SK-N-SH (cell line): ENCODE data around the gene SLC35F6. TPM values are rescaled to one million over a fixed set of nuclear protein-coding genes. Genes with fewer than 3 reads are reported as not detected.

Source experiments
- CTCF ChIA-PET: fragments of 300-600, 350-600 bp; formaldehyde crosslinking; extraction: SDS; loops from one replicate; lab custom pipeline; 2021; lab: Yijun Ruan, JAX
- POLR2A ChIA-PET: fragments of 350-600 bp; sonication (Branson Sonifier 250); formaldehyde crosslinking; extraction: SDS; loops from one replicate; lab custom pipeline; 2020; ENCODE audit warnings: antibody characterized with exemption, inconsistent platforms; lab: Yijun Ruan, JAX
- DNase-seq: peaks from one replicate; pipeline ENCODE4 v3.0.0; 2012
- H2AFZ ChIP-seq: fragments of 200-600 bp; sonication (generic); 2 replicates; pipeline ENCODE4 v1.8.1; 2016; ENCODE audit warnings: antibody characterized with exemption, mild to moderate bottlenecking, low read depth
- H3F3A ChIP-seq: fragments of 200-600 bp; sonication (generic); replicated peaks from 2 replicates; pipeline ENCODE3; 2016; ENCODE audit warnings: antibody characterized with exemption, mild to moderate bottlenecking; ENCODE audit not compliant: insufficient read depth
- H3K27ac ChIP-seq, 2 experiments: fragments of 200-500 bp in 1 of 2; fragments of 200-600 bp in 1 of 2; sonication (Bioruptor generic) in 1 of 2; sonication (generic), shearing (Covaris generic) in 1 of 2; 2 replicates each; pipeline versions ENCODE4 v1.5.1 to v1.6.1; 2014 to 2016; ENCODE audit warnings: low read depth in 2 of 2, inconsistent platforms in 1 of 2, low read length in 1 of 2, mild to moderate bottlenecking in 1 of 2, mixed read lengths in 1 of 2
- H3K27me3 ChIP-seq: fragments of 200-600 bp; sonication (generic), shearing (Covaris generic); 2 replicates; pipeline ENCODE4 v1.6.1; 2016; ENCODE audit warnings: mixed run types; ENCODE audit not compliant: insufficient read depth
- H3K36me3 ChIP-seq, 2 experiments: fragments of 200-500 bp in 1 of 2; fragments of 200-600 bp in 1 of 2; sonication (Bioruptor generic) in 1 of 2; sonication (generic) in 1 of 2; replicated peaks in 1 of 2; 2 replicates each; pipeline versions ENCODE3 to v1.5.1; 2014 to 2016; ENCODE audit warnings: low read length in 1 of 2, mild to moderate bottlenecking in 1 of 2; ENCODE audit not compliant: insufficient read depth in 2 of 2, control insufficient read depth in 1 of 2
- H3K4me1 ChIP-seq, 2 experiments: fragments of 200-500 bp in 1 of 2; fragments of 200-600 bp in 1 of 2; sonication (Bioruptor generic) in 1 of 2; sonication (generic), shearing (Covaris generic) in 1 of 2; 2 replicates each; pipeline versions ENCODE4 v1.5.1 to v1.6.1; 2014 to 2016; ENCODE audit warnings: low read depth in 1 of 2, low read length in 1 of 2, mixed run types in 1 of 2; ENCODE audit not compliant: insufficient read depth in 2 of 2, control insufficient read depth in 1 of 2
- H3K4me2 ChIP-seq: fragments of 200-600 bp; sonication (generic), shearing (Covaris generic); 2 replicates; pipeline ENCODE4 v1.6.1; 2017; ENCODE audit warnings: mixed run types
- H3K4me3 ChIP-seq, 2 experiments: fragments of 200-500 bp in 1 of 2; fragments of 200-600 bp in 1 of 2; sonication (Bioruptor generic) in 1 of 2; sonication (generic), shearing (Covaris generic) in 1 of 2; 2 replicates each; pipeline versions ENCODE4 v1.5.1 to v1.8.1; 2014 to 2016; ENCODE audit warnings: low read depth in 2 of 2, inconsistent platforms in 1 of 2, low read length in 1 of 2, mild to moderate bottlenecking in 1 of 2, mixed read lengths in 1 of 2, moderate library complexity in 1 of 2
- H3K79me2 ChIP-seq: fragments of 200-600 bp; sonication (generic); 2 replicates; pipeline ENCODE4 v1.8.1; 2017; ENCODE audit warnings: mild to moderate bottlenecking; ENCODE audit not compliant: insufficient read depth
- H3K9ac ChIP-seq: fragments of 200-600 bp; sonication (generic); 2 replicates; pipeline ENCODE4 v1.6.1; 2017; ENCODE audit warnings: mixed run types
- H3K9me2 ChIP-seq: fragments of 200-600 bp; sonication (generic); 2 replicates; pipeline ENCODE4 v1.6.1; 2017; ENCODE audit warnings: mixed run types
- H3K9me3 ChIP-seq: fragments of 200-600 bp; sonication (generic); 2 replicates; pipeline ENCODE4 v1.6.1; 2017; ENCODE audit warnings: mixed run types, mild to moderate bottlenecking, moderate library complexity
- H4K20me1 ChIP-seq: fragments of 200-600 bp; sonication (generic); 2 replicates; pipeline ENCODE4 v1.6.1; 2017; ENCODE audit warnings: mild to moderate bottlenecking, mixed run types; ENCODE audit not compliant: insufficient read depth
- CHD2 ChIP-seq: fragments of 150-350 bp; IDR thresholded peaks from 2 replicates; pipeline ENCODE4 v1.6.1; 2018; ENCODE audit warnings: low read length; ENCODE audit not compliant: partially characterized antibody
- ELF1 ChIP-seq: IDR thresholded peaks from 2 replicates; pipeline ENCODE4 v1.4.0; 2012
- FOXJ3 ChIP-seq: sonication (generic); formaldehyde crosslinking; IDR thresholded peaks from 2 replicates; pipeline ENCODE4 v1.5.1; 2020; ENCODE audit warnings: mild to moderate bottlenecking, missing genetic modification reagents
- FOXM1 ChIP-seq: IDR thresholded peaks from 2 replicates; pipeline ENCODE4 v1.4.0; 2012; ENCODE audit warnings: low read depth, mild to moderate bottlenecking
- GABPA ChIP-seq: IDR thresholded peaks from 2 replicates; pipeline ENCODE4 v1.4.0; 2012; ENCODE audit warnings: low read depth, mild to moderate bottlenecking
- GATA2 ChIP-seq: sonication (generic); formaldehyde crosslinking; IDR thresholded peaks from 2 replicates; pipeline ENCODE4 v1.5.0; 2020; ENCODE audit warnings: mild to moderate bottlenecking, missing genetic modification reagents
- MEF2A ChIP-seq: IDR thresholded peaks from 2 replicates; pipeline ENCODE4 v1.4.0; 2012; ENCODE audit warnings: low read depth, borderline replicate concordance
- POLR2AphosphoS5 ChIP-seq: IDR thresholded peaks from 2 replicates; pipeline ENCODE4 v1.6.1; 2012; ENCODE audit warnings: low read depth, low read length
- RFX5 ChIP-seq: IDR thresholded peaks from 2 replicates; pipeline ENCODE4 v1.6.1; 2012; ENCODE audit warnings: mild to moderate bottlenecking, improper control_type of control experiment, low read length
- TCF12 ChIP-seq: IDR thresholded peaks from 2 replicates; pipeline ENCODE4 v1.4.0; 2012
- WGBS: methylation state at CpG from one replicate; pipeline ENCODE4 v1.1.6; 2017; ENCODE audit warnings: low lambda C conversion rate; 5-methylcytosine and 5-hydroxymethylcytosine counted together
- polyA plus RNA-seq, 3 experiments: library from polyadenylated mRNA; depleted of rRNA; stranded (reverse); fragments of >200 nt; gene quantifications; 2 replicates each; pipeline ENCODE4 v1.2.3, GENCODE V29; 2012
- TF ChIP-seq, protein P1 (sequence below): fragments of 150-350 bp; IDR thresholded peaks from 2 replicates; pipeline ENCODE4 v1.6.1; 2017; ENCODE audit warnings: antibody characterized with exemption, low read length, low read depth, borderline replicate concordance
- TF ChIP-seq, protein P2 (sequence below): IDR thresholded peaks from 2 replicates; pipeline ENCODE4; 2012
- TF ChIP-seq, protein P3 (sequence below): IDR thresholded peaks from 2 replicates; pipeline ENCODE4 v1.4.0; 2012; ENCODE audit warnings: low read depth, borderline replicate concordance
- TF ChIP-seq, protein P4 (sequence below): fragments of 150-350 bp; IDR thresholded peaks from 2 replicates; pipeline ENCODE4 v1.6.1; 2016; ENCODE audit warnings: mild to moderate bottlenecking, low read depth, low read length

The SLC35F6 gene
- polyA plus RNA-seq, 1 of the 3 experiments (the other 2 are of a cell fraction) = 16.0 TPM

DNA sequence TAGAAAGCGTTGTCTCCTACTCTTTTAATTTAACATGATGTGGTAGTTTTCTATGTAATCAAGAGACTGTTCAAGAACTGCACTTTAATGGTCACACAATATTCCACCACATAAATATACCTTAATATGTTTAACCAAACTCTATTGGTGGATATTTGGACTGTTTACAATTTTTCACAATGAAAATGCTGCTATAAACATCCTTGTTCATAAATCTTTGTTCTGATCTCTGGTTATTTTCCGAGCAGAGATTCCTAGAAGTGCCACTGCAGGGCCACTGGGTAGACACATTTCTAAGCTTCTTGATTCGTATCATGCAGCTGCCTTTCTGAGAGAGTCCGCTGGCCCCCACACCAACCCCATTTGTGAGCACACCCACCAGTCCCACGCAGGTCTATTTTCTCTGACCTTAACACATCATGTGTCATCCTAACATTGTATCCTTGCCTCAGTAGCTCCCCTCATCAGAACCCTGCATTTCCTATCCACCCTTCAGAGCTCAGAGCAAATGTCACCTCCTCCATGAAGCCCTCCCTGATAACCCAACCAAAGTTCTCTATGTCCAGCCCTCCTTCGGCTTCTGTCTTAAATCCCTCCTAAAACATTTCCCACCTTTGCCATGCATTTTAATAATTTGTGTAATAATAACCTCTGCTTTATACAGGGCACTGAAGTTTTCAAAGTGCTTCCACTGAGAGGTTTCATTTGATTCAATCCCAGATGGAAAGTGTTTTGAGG lies 45.0 kb upstream of the SLC35F6 start:
- no peaks in the 10 kb centered on the region for H3K9me2 ChIP-seq
- no peaks in the 10 kb centered on the region for H3K9me3 ChIP-seq
- WGBS = 88% methylated on average over 6 of the region's 6 CpGs
- H2AFZ ChIP-seq = no peak overlapping the region
- no peak overlapping the region for H3K9ac ChIP-seq
- DNase-seq = no peak
- TF ChIP-seq, protein P1, sequence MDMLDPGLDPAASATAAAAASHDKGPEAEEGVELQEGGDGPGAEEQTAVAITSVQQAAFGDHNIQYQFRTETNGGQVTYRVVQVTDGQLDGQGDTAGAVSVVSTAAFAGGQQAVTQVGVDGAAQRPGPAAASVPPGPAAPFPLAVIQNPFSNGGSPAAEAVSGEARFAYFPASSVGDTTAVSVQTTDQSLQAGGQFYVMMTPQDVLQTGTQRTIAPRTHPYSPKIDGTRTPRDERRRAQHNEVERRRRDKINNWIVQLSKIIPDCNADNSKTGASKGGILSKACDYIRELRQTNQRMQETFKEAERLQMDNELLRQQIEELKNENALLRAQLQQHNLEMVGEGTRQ = no peak
- TF ChIP-seq MEF2A = no peak
- TF ChIP-seq GABPA = no peak
- TF ChIP-seq RFX5 = no peak
- TF ChIP-seq, protein P2, sequence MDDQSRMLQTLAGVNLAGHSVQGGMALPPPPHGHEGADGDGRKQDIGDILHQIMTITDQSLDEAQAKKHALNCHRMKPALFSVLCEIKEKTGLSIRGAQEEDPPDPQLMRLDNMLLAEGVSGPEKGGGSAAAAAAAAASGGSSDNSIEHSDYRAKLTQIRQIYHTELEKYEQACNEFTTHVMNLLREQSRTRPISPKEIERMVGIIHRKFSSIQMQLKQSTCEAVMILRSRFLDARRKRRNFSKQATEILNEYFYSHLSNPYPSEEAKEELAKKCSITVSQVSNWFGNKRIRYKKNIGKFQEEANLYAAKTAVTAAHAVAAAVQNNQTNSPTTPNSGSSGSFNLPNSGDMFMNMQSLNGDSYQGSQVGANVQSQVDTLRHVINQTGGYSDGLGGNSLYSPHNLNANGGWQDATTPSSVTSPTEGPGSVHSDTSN = no peak
- TF ChIP-seq TCF12 = no peak
- no peak for TF ChIP-seq POLR2AphosphoS5
- TF ChIP-seq ELF1 = no peak
- TF ChIP-seq, protein P3, sequence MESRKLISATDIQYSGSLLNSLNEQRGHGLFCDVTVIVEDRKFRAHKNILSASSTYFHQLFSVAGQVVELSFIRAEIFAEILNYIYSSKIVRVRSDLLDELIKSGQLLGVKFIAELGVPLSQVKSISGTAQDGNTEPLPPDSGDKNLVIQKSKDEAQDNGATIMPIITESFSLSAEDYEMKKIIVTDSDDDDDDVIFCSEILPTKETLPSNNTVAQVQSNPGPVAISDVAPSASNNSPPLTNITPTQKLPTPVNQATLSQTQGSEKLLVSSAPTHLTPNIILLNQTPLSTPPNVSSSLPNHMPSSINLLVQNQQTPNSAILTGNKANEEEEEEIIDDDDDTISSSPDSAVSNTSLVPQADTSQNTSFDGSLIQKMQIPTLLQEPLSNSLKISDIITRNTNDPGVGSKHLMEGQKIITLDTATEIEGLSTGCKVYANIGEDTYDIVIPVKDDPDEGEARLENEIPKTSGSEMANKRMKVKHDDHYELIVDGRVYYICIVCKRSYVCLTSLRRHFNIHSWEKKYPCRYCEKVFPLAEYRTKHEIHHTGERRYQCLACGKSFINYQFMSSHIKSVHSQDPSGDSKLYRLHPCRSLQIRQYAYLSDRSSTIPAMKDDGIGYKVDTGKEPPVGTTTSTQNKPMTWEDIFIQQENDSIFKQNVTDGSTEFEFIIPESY = no peak
- no peak for TF ChIP-seq CHD2
- no peak for TF ChIP-seq FOXJ3 (CRISPR knock-in tag)
- TF ChIP-seq FOXM1 = no peak
- TF ChIP-seq, protein P4, sequence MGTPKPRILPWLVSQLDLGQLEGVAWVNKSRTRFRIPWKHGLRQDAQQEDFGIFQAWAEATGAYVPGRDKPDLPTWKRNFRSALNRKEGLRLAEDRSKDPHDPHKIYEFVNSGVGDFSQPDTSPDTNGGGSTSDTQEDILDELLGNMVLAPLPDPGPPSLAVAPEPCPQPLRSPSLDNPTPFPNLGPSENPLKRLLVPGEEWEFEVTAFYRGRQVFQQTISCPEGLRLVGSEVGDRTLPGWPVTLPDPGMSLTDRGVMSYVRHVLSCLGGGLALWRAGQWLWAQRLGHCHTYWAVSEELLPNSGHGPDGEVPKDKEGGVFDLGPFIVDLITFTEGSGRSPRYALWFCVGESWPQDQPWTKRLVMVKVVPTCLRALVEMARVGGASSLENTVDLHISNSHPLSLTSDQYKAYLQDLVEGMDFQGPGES = no peak
- no peak for TF ChIP-seq GATA2 (CRISPR knock-in tag)
- H3K27ac ChIP-seq = no peak overlapping the region
- no peaks in the 10 kb centered on the region for H3K27me3 ChIP-seq
- no peaks in the 10 kb centered on the region for H3K79me2 ChIP-seq
- H3K4me3 ChIP-seq = no peak overlapping the region
- peaks cover 3% of the 10 kb centered on the region for H3F3A ChIP-seq
- H3K4me1 ChIP-seq = peaks cover 17 to 59% of the 10 kb centered on the region in 2 experiments; a peak in 3 of 4 replicates
- H4K20me1 ChIP-seq = no peaks in the 10 kb centered on the region
- H3K36me3 ChIP-seq = no peaks in the 10 kb centered on the region
- CTCF ChIA-PET = interaction anchor here (0.8 to 5.4 kb wide), 7 partner anchors 18 to 141 kb away, joined by 3 to 46 read pairs (median 7); no protein-coding TSS in a partner anchor
- POLR2A ChIA-PET = no interaction called here
- H3K4me2 ChIP-seq = no peak overlapping the region
